Hematopoietic multipotent progenitor cell treated with erythropoietin and hydrocortisone succinate and interleukin-3 and kit ligand, for 8 days (in vitro differentiated cells): ENCODE measurements around the gene CD200R1L.

Experiments
- DNase-seq: peaks from one replicate; pipeline ENCODE4 v3.0.0-alpha.2; 2015

CD200R1L gene

GRCh38 chr3:112786002-112786590, 60.6 kb downstream of the CD200R1L start:
- peak; percentile 75 for DNase-seq

DNA sequence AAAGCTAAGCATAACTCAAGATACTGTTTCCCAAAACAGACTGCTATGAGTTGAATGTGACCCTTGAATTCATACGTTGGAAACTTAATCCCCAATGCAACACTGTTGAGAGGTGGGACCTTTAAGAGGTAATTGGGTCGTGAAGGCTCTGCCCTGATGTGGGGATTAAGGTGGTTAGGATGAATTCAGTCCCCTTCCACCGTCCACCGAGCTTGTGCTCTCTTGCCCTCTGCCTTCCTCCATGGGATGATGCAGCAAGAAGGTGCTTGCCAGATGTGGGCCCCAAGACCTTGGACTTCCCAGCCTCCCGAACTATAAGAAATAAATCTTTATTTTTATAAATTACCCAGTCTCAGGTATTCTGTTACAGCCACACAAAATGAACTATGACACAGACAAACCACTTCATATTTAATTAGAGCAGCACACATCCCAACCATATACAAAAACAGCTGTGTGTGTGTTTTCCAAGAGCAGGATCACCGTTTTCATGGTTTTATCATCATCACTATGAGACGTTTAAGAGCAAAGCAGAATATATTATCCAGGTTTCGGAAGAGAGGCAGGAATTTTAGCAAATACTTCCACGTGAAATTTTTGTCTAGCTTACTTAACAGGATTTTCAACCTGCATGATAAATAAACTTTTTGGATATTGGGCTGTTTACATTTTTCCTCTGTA, 61.2 kb downstream of the CD200R1L start:
- no peak for DNase-seq

DNA sequence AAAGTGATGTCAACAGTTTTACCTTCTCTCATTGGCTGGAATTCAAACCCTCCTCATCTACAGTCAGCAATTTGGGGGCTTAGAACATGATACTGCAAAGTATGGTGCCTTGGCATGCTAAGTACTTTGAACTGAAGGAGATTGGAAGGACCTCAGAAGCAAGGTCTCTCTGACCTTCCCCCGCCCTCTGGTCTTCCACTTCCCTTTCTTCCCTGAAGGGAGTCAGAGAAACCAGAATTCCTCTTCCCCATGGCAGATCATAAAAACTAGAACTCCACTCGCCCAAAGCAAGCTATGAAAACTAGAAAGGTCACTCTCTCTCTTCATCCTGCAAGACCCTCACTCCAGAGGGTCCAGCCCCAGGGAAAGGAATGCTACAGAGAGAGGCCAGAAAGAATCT, 64.2 kb downstream of the CD200R1L start:
- no peak for DNase-seq

- DNase-seq = no peak
Observed at GRCh38 chr3:112781599-112781998, 65.1 kb downstream of the CD200R1L start.

DNA sequence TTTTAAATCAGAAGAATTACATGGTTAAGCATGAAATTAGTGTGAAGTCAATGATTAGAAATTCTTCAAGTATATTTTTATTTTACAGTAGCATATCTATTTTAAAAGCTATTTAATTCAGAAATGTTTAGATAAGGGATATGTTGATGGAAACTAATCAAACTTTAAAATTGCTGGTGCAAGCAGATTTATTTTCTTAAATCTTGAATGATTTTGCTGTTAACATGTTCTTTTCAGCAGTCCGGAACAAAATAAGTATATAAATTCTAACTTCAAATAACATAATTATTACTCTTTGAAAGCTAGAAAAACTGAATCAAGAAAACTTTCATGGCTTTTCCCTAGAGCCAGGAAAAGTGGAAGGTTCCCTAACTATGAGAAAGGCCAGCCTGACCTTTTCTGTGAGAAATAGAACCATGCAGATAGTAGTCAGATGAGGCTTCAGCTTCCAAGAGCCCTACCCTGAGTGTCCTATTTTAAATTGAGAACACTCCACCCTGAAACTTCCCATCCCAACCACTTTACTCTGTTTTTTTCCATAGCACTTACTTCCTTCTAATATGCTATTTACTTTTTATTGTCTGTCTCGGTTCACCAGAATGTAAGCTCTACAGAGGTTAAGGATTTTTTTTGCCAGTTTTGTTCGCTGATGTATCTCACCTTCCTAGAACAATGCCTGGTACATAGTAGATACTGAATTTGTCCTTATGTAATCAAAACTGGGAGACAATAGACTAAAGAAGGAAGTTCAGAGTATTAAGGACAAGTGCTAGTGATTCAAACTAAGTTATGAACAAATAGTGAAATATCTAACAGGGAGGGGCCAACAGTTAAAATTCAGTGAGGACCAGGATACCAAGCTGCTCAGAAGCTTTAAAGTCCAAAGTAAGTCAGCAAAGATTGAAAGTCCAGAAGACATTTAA, 66.8 kb downstream of the CD200R1L start:
- no peak for DNase-seq

DNA sequence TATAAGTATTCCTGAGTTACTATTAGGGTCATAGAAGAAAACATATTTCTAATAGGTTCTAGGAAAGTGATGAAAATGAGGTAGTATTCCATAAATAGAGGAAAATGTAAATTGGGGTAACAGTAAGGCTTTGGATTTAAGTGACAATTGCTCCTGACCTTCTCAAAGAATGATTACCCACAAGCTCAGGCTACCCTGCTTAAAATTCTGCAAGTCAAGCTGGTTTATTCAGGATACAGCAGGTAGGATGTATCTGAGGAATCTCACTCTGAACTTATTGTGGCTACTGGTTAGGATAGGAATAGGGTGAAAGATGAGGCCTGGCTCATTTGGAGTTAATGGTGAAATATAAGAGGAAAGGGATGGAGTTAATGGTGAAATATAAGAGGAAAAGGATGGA, 67.7 kb downstream of the CD200R1L start:
- DNase-seq = no peak

GRCh38 chr3:112778353-112778948, 68.2 kb downstream of the CD200R1L start:
- DNase-seq = no peak

DNA sequence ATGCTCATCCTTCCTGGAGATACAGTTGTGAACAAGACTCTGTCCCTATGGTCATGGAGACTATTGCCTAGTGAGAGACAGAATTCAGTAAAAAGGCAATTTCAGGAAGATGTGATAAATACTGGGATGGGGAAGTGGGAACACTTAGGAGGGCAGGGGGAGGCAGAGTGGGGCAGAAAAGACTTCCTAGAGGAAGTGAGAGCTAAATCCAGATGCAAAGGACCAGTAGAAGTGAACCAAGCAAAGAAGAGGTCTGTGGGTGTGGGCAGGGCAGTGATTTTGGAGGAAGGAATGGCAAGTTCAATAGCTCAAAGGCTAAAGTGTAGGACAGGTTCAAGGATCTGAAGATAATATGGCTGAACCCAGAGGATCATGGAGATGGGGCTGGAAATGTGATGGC, 68.9 kb downstream of the CD200R1L start:
- no peak for DNase-seq

- no peak for DNase-seq
Observed at GRCh38 chr3:112776836-112777235, 69.8 kb downstream of the CD200R1L start.

- no peak for DNase-seq
Observed at GRCh38 chr3:112776000-112776399, 70.7 kb downstream of the CD200R1L start.

- DNase-seq = no peak
Observed at GRCh38 chr3:112775011-112775742, 71.5 kb downstream of the CD200R1L start.

- no peak for DNase-seq
Observed at GRCh38 chr3:112774293-112774926, 72.3 kb downstream of the CD200R1L start.

DNA sequence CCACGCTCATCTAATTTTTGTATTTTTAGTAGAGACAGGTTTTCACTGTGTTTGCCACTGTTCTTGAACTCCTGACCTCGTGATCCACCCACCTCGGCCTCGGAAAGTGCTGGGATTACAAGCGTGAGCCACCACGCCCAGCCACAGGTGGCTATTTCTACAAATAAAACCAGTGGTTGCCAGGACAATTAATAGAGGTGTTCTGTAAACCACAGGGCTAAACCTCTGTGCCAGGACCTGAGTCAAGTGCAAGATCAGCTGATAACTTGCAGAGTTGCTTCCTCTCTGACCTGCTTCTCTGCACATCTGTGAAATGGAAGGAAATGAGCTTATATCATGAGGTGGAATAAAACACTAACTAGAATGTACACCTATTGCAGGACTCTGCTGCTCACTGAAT, 72.8 kb downstream of the CD200R1L start:
- no peak for DNase-seq

- peak; percentile 60 for DNase-seq
Observed at GRCh38 chr3:112770951-112771350, 75.7 kb downstream of the CD200R1L start.

DNA sequence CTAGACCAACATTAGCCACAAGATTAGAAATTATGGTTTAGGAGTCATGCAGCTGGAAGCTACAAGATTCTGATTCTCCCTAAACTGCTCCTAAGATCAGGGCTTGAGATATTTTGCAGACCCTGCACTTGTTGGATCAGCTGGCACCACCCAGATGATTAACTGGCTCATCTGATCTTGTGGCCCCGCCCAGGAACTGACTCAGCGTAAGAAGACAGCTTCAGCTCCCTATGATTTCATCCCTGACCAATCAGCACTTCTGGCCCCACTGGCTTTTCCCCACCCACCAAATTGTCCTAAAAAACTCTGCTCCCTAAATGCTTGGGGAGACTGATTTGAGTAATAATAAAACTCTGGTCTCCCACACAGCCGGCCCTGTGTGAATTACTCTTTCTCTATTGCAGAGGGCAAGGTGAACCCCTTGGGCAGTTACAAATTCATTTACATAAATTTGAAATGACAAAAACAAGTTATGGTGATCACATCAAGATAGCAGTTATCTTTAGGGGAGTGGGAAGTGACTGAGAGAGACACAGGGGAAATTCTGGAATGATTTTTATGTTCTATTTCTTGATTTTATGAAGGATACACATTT, 76.5 kb downstream of the CD200R1L start:
- peak; percentile 69 for DNase-seq

DNA sequence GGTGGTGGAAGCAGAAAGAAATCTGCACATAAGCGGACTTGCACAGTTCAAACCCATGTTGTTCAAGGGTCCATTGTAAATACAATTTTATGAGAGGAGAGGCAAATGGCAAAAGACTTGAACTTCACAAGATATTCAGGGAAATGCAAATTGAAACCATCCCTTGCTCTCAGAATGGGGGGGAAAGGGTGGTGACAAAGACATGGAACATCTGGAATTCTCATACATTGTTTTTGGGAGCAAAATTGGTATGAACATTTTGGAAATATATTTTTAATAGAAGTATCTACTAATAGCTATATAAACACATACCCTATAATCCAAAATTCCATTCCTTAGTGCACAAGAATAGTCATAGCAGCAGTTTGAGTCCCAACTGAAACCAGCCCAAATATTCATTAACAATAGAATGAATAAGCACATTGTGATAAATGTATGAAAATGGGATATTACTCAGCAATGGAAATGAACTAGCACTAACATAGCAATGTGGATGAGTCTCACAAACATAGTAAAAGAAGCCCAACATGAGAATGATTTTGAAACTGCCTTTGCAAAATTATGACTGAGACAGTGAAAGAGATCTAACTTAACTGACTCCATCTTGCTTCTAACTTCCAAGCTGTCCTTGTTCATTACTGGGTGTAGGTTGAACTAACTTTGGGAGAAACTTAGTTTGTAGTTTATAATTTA, 77.2 kb downstream of the CD200R1L start:
- no peak for DNase-seq

GRCh38 chr3:112767777-112768176, 78.9 kb downstream of the CD200R1L start:
- DNase-seq = no peak

DNA sequence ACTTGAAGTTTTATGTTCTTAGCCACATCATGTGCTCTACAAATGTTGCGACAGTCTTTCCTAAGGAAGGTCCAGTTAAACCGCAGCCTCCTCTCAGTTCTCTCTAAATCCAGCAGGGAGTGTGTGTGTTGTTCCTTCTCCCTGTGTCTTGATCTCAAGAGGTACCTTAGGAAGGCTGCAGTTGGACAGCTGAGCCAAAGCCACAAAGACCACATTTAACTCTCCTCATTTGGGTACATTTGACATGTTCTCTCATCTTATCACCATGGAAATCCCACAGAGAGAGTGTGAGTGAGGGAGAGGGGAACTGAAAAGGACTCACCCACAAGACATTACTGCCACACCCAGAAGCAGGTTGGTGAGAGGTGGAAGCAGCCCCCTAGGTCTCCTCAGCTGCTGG, 79.5 kb downstream of the CD200R1L start:
- DNase-seq = peak; percentile 21
